Omental fat pad (tissue), 4 donors: ENCODE results near the gene SLC27A1. TPM values are rescaled to one million over a fixed set of nuclear protein-coding genes. Genes with fewer than 3 reads are reported as not detected.
"Not testable (repeated sequence)": the region's sequence is repeated elsewhere in the genome, so short reads cannot be mapped to it uniquely, and the experiment has no call there.

Experiments
- ATAC-seq: fragments of 150-250 bp; one replicate; pipeline ENCODE4 v1.9.1; 2016; ENCODE audit warnings: mild to moderate bottlenecking, moderate library complexity; ENCODE audit not compliant: low FRiP score
- DNase-seq: peaks from one replicate; pipeline ENCODE4 v3.0.0-alpha.2; 2019; ENCODE audit warnings: low spot score
- CTCF ChIP-seq, 3 donors: fragments of 450-650 bp; IDR thresholded peaks; one replicate each; pipeline ENCODE4 v1.5.1; 2016 to 2017; ENCODE audit warnings: antibody characterized with exemption in 3 of 3, mild to moderate bottlenecking in 3 of 3, moderate library complexity in 2 of 3
- total RNA-seq, 4 donors: library from RNA; depleted of rRNA; stranded (reverse); fragments of >200 nt; gene quantifications; one replicate each; pipeline ENCODE4 v1.1.0, GENCODE V29; 2016

The SLC27A1 gene
- total RNA-seq, 4 donors from 2014 or later = 26.6 to 52.8 (median 40.4) TPM

DNA sequence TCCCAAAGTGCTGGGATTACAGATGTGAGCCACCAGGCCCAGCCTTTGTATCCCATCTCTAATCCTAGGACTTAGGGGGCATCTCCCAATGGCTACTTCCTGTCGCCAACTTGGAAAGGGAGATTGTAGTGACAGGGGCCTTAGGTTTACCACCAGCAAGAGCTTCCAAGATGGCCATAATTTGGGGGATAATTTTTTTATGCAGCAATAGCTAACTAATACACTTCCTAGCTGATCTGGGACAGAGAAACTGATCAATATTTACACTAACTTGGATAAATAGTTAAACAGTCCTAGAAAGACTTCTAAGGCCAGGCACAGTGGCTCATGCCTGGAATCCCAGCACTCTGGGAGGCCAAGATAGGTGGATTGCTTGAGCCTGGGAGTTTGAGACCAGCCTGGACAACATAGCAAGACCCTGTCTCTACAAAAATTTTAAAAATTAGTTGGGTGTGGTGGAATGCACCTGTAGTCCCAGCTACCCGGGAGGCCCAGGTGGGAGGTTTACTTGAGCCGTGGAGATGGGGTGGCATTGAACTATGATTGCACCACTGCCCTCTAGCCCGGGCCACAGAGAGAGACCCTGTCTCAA, 79.8 kb downstream of the SLC27A1 start:
- no peak for DNase-seq
- no peak for ATAC-seq
- TF ChIP-seq CTCF (IDR thresholded peaks at IDR 0.05) = no peak

- not testable (repeated sequence) for ATAC-seq, DNase-seq
Measured at GRCh38 chr19:17552735-17553134, 82.4 kb downstream of the SLC27A1 start.

DNA sequence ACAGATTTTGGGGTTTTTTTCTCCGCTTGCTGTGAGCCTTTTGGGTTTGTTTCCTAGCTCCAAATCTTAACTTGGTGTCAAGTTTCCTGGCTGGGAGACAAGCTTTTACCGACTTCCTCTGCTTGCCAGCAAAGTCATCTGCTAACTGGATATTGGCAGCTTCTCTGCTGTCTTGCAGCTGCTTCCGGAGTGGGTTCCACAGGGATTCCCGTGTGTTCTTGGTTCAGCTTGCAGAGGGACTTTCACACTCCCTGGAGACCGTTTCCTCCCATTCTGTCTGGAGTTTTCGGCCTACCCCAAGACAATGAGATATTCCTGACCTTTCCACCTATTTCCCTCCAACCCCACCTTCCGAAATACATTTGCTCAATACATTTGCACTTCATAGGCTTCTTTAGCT, 82.9 kb downstream of the SLC27A1 start:
- ATAC-seq = no peak
- no peak for DNase-seq
- no peak for TF ChIP-seq CTCF (IDR thresholded peaks at IDR 0.05)

- ATAC-seq (no peak), DNase-seq (no peak)
- TF ChIP-seq CTCF (IDR thresholded peaks at IDR 0.05) = no peak
Measured at GRCh38 chr19:17554968-17555479, 84.7 kb downstream of the SLC27A1 start.

DNA sequence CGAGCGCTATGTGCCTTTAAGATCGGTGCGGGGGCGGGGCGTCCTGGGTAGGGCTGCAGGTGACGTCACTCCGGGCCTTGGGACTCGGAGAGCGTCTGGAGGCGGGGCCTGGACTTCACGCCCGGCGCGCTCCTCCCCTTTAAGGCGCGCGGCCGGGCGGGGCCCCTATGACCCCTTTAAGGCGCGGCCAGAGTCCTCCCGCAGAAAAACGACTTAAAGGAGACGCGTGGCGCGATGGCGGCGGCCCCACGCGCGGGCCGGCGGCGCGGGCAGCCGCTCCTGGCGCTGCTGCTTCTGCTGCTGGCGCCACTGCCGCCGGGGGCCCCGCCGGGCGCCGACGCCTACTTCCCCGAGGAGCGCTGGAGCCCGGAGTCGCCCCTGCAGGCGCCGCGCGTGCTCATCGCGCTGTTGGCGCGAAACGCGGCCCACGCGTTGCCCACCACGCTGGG, 85.2 kb downstream of the SLC27A1 start, which contains the start of gene COLGALT1:
COLGALT1 (plus strand) TSS at position 170 of the 449 bp plus-strand sequence; CDS start at position 235, 65 bp downstream.
- ATAC-seq = peak; percentile 96
- DNase-seq = peak; percentile 100
- no peak for TF ChIP-seq CTCF (IDR thresholded peaks at IDR 0.05)

Other genes with a start within 250 kb of the SLC27A1 start
- 10 to 100 TPM in 1 of 4 donors, 1 to 10 TPM in 3; 6.7 to 17.7 (median 9.3) TPM for gene OCEL1, start 244.3 kb upstream of the SLC27A1 start, total RNA-seq
- 10 to 100 TPM; 16.9 to 45.4 (median 29.8) TPM for gene NR2F6, start 224.6 kb upstream of the SLC27A1 start, total RNA-seq
- gene USHBP1, start 205.8 kb upstream of the SLC27A1 start, total RNA-seq = 10 to 100 TPM in 1 of 4 donors, 1 to 10 TPM in 3; 2.4 to 43.3 (median 5.8) TPM
- gene BABAM1, start 203.1 kb upstream of the SLC27A1 start, total RNA-seq = 10 to 100 TPM; 46.0 to 62.1 (median 59.1) TPM
- gene ANKLE1, start 188.6 kb upstream of the SLC27A1 start, total RNA-seq = under 1 TPM; 0.47 to 0.82 (median 0.52) TPM
- gene ABHD8, start 167.1 kb upstream of the SLC27A1 start, total RNA-seq = 10 to 100 TPM in 2 of 4 donors, 1 to 10 TPM in 2; 6.1 to 13.2 (median 11.1) TPM
- 100 to 1,000 TPM in 3 of 4 donors, 10 to 100 TPM in 1; 87.9 to 134 (median 119) TPM for gene MRPL34, start 164.7 kb upstream of the SLC27A1 start, total RNA-seq
- 10 to 100 TPM in 3 of 4 donors, 1 to 10 TPM in 1; 4.6 to 44.4 (median 23.8) TPM for gene DDA1, start 161.0 kb upstream of the SLC27A1 start, total RNA-seq
- 1 to 10 TPM; 5.5 to 6.1 (median 5.8) TPM for gene ANO8, start 135.7 kb upstream of the SLC27A1 start, total RNA-seq
- gene GTPBP3, start 133.0 kb upstream of the SLC27A1 start, total RNA-seq = 10 to 100 TPM in 2 of 4 donors, 1 to 10 TPM in 2; 7.2 to 36.4 (median 12.0) TPM
- gene PLVAP, start 93.2 kb upstream of the SLC27A1 start, total RNA-seq = 100 to 1,000 TPM in 2 of 4 donors, 10 to 100 TPM in 2; 39.7 to 139 (median 114) TPM
- 1 to 10 TPM in 1 of 4 donors, under 1 TPM in 1, not detected in 2; 0.93 to 1.7 TPM for gene CCDC194, start 76.3 kb upstream of the SLC27A1 start, total RNA-seq
- gene BST2, start 64.9 kb upstream of the SLC27A1 start, total RNA-seq = 100 to 1,000 TPM; 126 to 368 (median 146) TPM
- gene MVB12A, start 50.5 kb upstream of the SLC27A1 start, total RNA-seq = 10 to 100 TPM; 34.1 to 65.0 (median 45.9) TPM
- 1 to 10 TPM in 1 of 4 donors, under 1 TPM in 2, not detected in 1; 0.38 to 1.9 (median 0.46) TPM for gene TMEM221, start 21.9 kb upstream of the SLC27A1 start, total RNA-seq
- gene NXNL1, start 9.6 kb upstream of the SLC27A1 start, total RNA-seq = not detected
- 10 to 100 TPM; 57.8 to 92.5 (median 69.0) TPM for gene PGLS, start 41.1 kb downstream of the SLC27A1 start, total RNA-seq
- 100 to 1,000 TPM in 3 of 4 donors, 10 to 100 TPM in 1; 70.0 to 141 (median 115) TPM for gene COLGALT1, start 85.1 kb downstream of the SLC27A1 start, total RNA-seq
- gene UNC13A, start 217.8 kb downstream of the SLC27A1 start, total RNA-seq = under 1 TPM; 0.09 to 0.24 (median 0.14) TPM
- 10 to 100 TPM; 19.4 to 35.9 (median 23.8) TPM for gene MAP1S, start 249.0 kb downstream of the SLC27A1 start, total RNA-seq